OCI-LY7 (cell line): Measurements from ENCODE around the gene TPPP3. TPM values are rescaled to one million over a fixed set of nuclear protein-coding genes. Genes with fewer than 3 reads are reported as not detected.

ENCODE experiments used
- BruUV-seq: library from RNA; stranded (reverse); fragments of 400-500 nt; replicated peaks from 2 replicates; lab custom pipeline; 2021; lab: Mats Ljungman, UMichigan
- CTCF ChIA-PET: fragments of 300-600 bp; sonication (Branson Sonifier 250); formaldehyde crosslinking; loops from one replicate; lab custom pipeline; 2022; ENCODE audit warnings: antibody characterized with exemption; ENCODE audit not compliant: unreplicated experiment; lab: Charles Lee
- POLR2A ChIA-PET: fragments of 300-600 bp; sonication (Branson Sonifier 250); formaldehyde crosslinking; loops from one replicate; lab custom pipeline; 2022; ENCODE audit warnings: antibody characterized with exemption; lab: Charles Lee
- DNase-seq: peaks from one replicate; pipeline ENCODE4 v3.0.0-alpha.2; 2015; ENCODE audit warnings: low spot score
- H2AFZ ChIP-seq: fragments of 200-600 bp; sonication (generic), shearing (Covaris generic); 2 replicates; pipeline ENCODE4 v1.6.1; 2014; ENCODE audit warnings: mild to moderate bottlenecking, antibody characterized with exemption, low read length, moderate library complexity
- H3K27ac ChIP-seq: fragments of 200-600 bp; sonication (generic); 2 replicates; pipeline ENCODE4 v1.5.1; 2014; ENCODE audit warnings: mixed run types, low read depth, mild to moderate bottlenecking, moderate library complexity, low read length, inconsistent platforms; ENCODE audit not compliant: poor library complexity, severe bottlenecking
- H3K36me3 ChIP-seq: fragments of 200-600 bp; sonication (generic); 2 replicates; pipeline ENCODE4 v1.6.1; 2014; ENCODE audit warnings: mild to moderate bottlenecking, antibody characterized with exemption, low read length, moderate library complexity, mixed read lengths; ENCODE audit not compliant: insufficient read depth
- H3K4me1 ChIP-seq: fragments of 200-600 bp; sonication (generic); 2 replicates; pipeline ENCODE4 v1.5.1; 2014; ENCODE audit warnings: mild to moderate bottlenecking, low read length; ENCODE audit not compliant: insufficient read depth, poor library complexity, severe bottlenecking
- H3K4me2 ChIP-seq: fragments of 200-600 bp; sonication (generic); 2 replicates; pipeline ENCODE4 v1.6.1; 2014; ENCODE audit warnings: mild to moderate bottlenecking, low read length
- H3K4me3 ChIP-seq: fragments of 200-600 bp; sonication (generic); 2 replicates; pipeline ENCODE4 v1.5.1; 2014; ENCODE audit warnings: mild to moderate bottlenecking, low read depth, low read length; ENCODE audit not compliant: poor library complexity, severe bottlenecking
- H3K79me2 ChIP-seq: fragments of 200-600 bp; sonication (generic); 2 replicates; pipeline ENCODE4 v1.6.1; 2016; ENCODE audit warnings: low read depth, mild to moderate bottlenecking, low read length, moderate library complexity, mixed read lengths; ENCODE audit not compliant: insufficient read depth
- H3K9me2 ChIP-seq: fragments of 200-600 bp; sonication (generic); 2 replicates; pipeline ENCODE4 v1.6.1; 2016; ENCODE audit warnings: mild to moderate bottlenecking, low read length, mixed read lengths; ENCODE audit not compliant: insufficient read depth
- H3K9me3 ChIP-seq: fragments of 200-600 bp; sonication (generic); 2 replicates; pipeline ENCODE4 v1.6.1; 2014; ENCODE audit warnings: mild to moderate bottlenecking, mixed run types, low read length, mixed read lengths
- H4K20me1 ChIP-seq: fragments of 200-600 bp; sonication (generic); 2 replicates; pipeline ENCODE4 v1.6.1; 2014; ENCODE audit warnings: mild to moderate bottlenecking, antibody characterized with exemption, low read length, moderate library complexity, mixed read lengths; ENCODE audit not compliant: insufficient read depth
- CTCF ChIP-seq: fragments of 200-600 bp; sonication (generic); conservative IDR thresholded peaks from 2 replicates; pipeline ENCODE4 v1.5.1; 2014; ENCODE audit warnings: mild to moderate bottlenecking, antibody characterized with exemption, low read length, moderate library complexity, mixed read lengths
- EZH2phosphoT487 ChIP-seq: fragments of 200-600 bp; sonication (generic); IDR thresholded peaks from 2 replicates; pipeline ENCODE4 v1.6.1; 2018; ENCODE audit warnings: low read depth, borderline replicate concordance, mild to moderate bottlenecking, mixed run types, antibody characterized with exemption, low read length, moderate library complexity, mixed read lengths
- intact Hi-C: fragments of 100-400 bp; cut with micrococcal nuclease; formaldehyde crosslinking; loops from one replicate; pipeline ENCODE4 v1.10.0; 2022; ENCODE audit not compliant: unreplicated experiment
- total RNA-seq, 2 experiments: library from RNA; depleted of rRNA in 1 of 2; stranded (reverse); fragments of >200 nt in 1 of 2; shearing (Covaris generic) in 1 of 2; gene quantifications; 2 replicates each; pipeline ENCODE4 v1.2.3, GENCODE V29; 2014 to 2022

Gene TPPP3
- total RNA-seq, 2 experiments from 2014 or later, result not detected

DNA sequence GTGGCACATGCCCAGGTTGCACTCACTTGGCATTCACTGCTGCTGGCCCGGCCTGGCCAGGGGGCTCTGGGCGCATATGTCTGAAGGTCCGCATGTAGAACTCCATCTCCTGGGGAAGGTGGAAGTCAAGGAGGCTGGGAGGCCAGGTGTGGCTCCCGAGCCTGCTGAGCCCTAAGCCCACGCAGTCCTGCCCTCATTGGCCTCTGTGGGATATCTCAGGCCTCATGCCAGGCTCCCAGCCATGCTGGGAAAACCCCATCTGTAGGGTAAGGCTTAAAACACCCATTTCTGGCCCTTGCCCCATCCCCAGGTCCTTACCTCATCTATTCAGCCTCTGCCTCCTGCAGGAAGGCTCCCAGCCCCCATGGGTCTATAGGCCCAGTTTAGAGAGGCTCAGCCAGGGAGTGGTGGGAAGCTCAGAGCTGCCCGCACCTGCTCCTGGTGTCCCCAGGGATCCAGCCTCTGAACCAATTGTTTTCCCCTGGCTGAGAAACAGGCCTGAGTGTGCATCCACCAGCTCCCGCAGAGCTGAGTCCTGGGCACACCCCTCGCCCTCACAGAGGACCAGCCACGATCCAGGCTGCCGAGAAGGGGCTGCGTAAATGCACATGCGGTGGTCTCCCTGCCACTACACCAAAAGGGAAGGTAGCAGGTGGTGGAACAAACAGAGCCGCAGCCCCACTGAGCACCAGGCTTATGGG, 2.3 kb upstream of the TPPP3 start:
- H3K79me2 ChIP-seq, result no peaks in the 10 kb centered on the region
- no peaks in the 10 kb centered on the region for H3K9me2 ChIP-seq
- H3K36me3 ChIP-seq, result no peaks in the 10 kb centered on the region
- ChIA-PET CTCF (no interaction called here), POLR2A (no interaction called here)
- H2AFZ ChIP-seq, result no peak overlapping the region
- no peaks in the 10 kb centered on the region for H3K4me1 ChIP-seq
- no peaks in the 10 kb centered on the region for H3K9me3 ChIP-seq
- no peaks in the 10 kb centered on the region for H4K20me1 ChIP-seq
- H3K4me2 ChIP-seq, result no peak overlapping the region
- TF ChIP-seq CTCF (no peak), EZH2phosphoT487 (no peak)
- no peak for DNase-seq
- BruUV-seq, result no TSS peak
- H3K27ac ChIP-seq, result no peak overlapping the region
- intact Hi-C loops, result loop anchor here (5.0 kb wide), 2 partner anchors 48 to 118 kb away; partner anchors contain the start of gene PLEKHG4
- H3K4me3 ChIP-seq, result no peak overlapping the region

DNA sequence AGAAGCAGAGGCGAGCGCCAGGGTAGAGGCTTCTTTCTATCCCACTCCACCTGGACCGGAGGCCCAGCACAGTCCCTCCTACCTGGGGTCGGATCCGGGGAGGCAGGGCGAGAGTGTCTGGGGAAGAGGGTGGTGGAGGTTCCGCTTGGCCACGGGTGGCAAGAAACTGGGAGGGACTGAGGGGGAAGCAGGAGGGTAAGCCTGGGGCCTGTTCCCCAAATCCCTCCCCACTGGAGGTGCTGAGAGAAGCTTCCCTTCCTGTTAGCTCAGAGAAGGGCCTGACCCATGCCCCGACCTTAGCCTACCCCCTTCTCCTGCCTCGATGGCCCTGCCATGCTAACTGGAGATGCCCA, 1.8 kb upstream of the TPPP3 start:
- Histone ChIP-seq H3K79me2 (no peaks in the 10 kb centered on the region), H3K9me3 (no peaks in the 10 kb centered on the region), H3K4me3 (no peak overlapping the region), H3K36me3 (no peaks in the 10 kb centered on the region), H3K4me2 (no peak overlapping the region), H3K9me2 (no peaks in the 10 kb centered on the region), H3K27ac (no peak overlapping the region), H3K4me1 (no peaks in the 10 kb centered on the region), H2AFZ (no peak overlapping the region), H4K20me1 (no peaks in the 10 kb centered on the region)
- no peak for DNase-seq
- CTCF ChIA-PET, result no interaction called here
- TF ChIP-seq CTCF (no peak), EZH2phosphoT487 (no peak)
- BruUV-seq, result no TSS peak
- POLR2A ChIA-PET, result no interaction called here
- intact Hi-C loops, result loop anchor here (5.0 kb wide), 2 partner anchors 48 to 118 kb away; partner anchors contain the start of gene PLEKHG4
